GM18517 (cell line): ENCODE data around the gene CACNB3.
"Not testable (repeated sequence)": the region's sequence is repeated elsewhere in the genome, so short reads cannot be mapped to it uniquely, and the experiment has no call there.

Experiments used
- ATAC-seq: cut with Tn5 transposase; IDR thresholded peaks from one replicate; pipeline ENCODE4 v1.9.1; 2021; ENCODE audit warnings: mild to moderate bottlenecking, moderate library complexity; ENCODE audit not compliant: unreplicated experiment

The CACNB3 gene

GRCh38 chr12:48816143-48816854 lies 2.0 kb upstream of the CACNB3 start:
- no peak for ATAC-seq

GRCh38 chr12:48818831-48819590 lies 715 bp downstream of the CACNB3 start:
- ATAC-seq, result no peak

DNA sequence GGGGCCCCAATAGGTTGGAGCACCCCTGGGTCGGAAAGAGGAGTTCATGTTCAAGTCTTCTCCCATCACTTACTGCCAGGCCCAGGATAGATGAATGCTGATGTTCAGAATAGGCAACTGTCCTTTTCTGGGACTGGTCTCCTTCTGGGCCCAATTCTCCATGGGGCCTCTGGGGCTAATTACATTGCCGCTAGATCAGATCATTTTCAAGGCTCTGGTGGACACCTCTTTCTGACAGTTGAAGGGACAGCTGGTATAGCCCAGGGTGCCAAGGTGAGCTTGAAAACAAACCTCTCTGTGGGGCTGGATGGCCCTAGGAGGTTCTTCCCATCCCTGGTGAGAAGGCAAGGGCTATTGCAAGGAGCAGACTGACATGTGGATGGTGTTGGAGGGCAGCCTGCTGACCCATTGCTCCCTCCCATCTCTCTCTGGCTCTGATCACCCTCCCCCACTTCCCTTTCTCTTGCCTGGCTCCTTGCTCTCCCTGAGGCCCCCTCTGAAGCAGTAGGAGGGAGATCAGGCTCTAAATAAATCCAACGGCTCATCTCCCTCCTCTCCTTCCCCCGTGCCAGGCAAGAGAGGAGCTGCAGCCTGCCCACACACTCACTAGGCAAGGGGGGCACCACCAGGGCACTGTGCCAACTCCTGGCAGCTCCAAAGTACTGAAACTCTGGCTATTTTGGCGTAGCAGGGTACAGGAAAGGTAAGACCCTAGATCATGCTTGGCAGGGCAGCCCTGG lies 1.9 kb downstream of the CACNB3 start:
- no peak for ATAC-seq

DNA sequence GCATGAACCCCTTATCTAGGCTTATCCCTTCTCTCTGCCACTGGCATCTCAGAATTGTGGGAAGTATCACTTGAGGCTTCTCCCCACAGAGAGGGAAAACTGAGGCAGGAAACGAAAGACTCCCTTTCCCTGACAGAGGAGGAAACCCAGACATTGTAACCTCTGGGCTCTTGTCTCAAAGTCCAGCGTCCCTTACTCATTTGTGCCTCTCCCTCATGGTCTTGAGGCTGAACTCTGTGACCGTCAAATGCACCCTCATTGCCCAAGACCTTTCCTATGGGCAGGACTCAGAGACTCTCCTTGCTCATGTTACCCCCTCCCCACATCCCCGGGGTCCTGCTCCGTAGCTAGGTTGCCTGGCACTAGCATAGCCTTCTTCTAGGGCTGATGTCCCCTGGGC lies 3.8 kb downstream of the CACNB3 start:
- no peak for ATAC-seq

DNA sequence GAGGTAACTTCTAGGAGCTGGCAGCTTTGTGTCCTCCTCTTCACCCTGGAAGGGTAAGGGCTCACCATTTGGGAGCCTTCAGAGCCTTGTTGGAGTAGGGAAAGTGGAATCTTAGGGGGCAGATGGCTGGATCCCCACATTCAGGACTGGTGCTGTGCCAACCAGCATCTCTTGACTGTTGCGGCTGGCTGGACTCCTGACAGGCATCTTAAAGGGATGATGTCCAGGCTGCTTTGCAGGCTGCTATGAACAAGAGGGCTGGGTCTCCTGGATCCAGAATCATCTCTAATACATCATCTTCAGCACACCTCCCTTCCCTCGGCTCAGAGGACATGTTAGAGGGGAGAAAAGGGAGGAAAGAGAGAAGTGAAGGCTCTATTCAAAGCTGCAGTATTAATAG lies 4.4 kb downstream of the CACNB3 start:
- ATAC-seq, result no peak

GRCh38 chr12:48823281-48823680 lies 5.0 kb downstream of the CACNB3 start:
- ATAC-seq, result no peak

- no peak for ATAC-seq
Observed at GRCh38 chr12:48824112-48824511, 5.8 kb downstream of the CACNB3 start.

GRCh38 chr12:48824905-48825304 lies 6.6 kb downstream of the CACNB3 start:
- ATAC-seq, result no peak

DNA sequence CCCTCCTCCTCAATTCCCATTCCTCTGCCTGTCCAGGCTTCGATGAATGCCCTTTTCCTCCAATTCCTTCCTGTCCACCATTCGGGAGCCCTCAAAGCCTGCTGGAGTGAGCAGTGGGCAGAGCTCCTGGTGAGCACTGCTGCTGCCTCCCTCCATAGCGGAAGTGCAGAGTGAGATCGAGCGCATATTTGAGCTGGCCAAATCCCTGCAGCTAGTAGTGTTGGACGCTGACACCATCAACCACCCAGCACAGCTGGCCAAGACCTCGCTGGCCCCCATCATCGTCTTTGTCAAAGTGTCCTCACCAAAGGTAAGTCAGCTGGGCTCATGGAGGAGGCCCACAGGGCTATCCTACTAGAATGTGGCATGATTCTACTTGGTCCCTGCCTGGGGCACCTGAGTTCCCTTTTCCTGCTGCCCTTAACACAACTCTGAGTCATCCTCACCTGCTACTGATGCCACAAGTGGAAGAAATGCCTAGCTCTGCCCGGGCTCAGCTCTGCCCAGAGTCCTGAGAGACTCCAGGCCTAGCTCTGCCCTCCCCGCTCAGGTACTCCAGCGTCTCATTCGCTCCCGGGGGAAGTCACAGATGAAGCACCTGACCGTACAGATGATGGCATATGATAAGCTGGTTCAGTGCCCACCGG lies 8.0 kb downstream of the CACNB3 start:
- ATAC-seq, result no peak

- no peak for ATAC-seq
Observed at GRCh38 chr12:48827026-48827425, 8.7 kb downstream of the CACNB3 start.

DNA sequence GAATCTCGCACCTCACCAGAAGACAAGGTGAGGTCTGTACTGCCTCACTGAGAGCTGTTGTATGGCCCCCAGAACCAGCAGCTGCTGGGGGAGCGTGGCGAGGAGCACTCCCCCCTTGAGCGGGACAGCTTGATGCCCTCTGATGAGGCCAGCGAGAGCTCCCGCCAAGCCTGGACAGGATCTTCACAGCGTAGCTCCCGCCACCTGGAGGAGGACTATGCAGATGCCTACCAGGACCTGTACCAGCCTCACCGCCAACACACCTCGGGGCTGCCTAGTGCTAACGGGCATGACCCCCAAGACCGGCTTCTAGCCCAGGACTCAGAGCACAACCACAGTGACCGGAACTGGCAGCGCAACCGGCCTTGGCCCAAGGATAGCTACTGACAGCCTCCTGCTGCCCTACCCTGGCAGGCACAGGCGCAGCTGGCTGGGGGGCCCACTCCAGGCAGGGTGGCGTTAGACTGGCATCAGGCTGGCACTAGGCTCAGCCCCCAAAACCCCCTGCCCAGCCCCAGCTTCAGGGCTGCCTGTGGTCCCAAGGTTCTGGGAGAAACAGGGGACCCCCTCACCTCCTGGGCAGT lies 9.3 kb downstream of the CACNB3 start:
- no peak for ATAC-seq

- no peak for ATAC-seq
Observed at GRCh38 chr12:48828293-48828692, 10.0 kb downstream of the CACNB3 start.

GRCh38 chr12:48828841-48829575 lies 10.7 kb downstream of the CACNB3 start:
- no peak for ATAC-seq

GRCh38 chr12:48831257-48831656 lies 13.0 kb downstream of the CACNB3 start:
- ATAC-seq, result no peak

DNA sequence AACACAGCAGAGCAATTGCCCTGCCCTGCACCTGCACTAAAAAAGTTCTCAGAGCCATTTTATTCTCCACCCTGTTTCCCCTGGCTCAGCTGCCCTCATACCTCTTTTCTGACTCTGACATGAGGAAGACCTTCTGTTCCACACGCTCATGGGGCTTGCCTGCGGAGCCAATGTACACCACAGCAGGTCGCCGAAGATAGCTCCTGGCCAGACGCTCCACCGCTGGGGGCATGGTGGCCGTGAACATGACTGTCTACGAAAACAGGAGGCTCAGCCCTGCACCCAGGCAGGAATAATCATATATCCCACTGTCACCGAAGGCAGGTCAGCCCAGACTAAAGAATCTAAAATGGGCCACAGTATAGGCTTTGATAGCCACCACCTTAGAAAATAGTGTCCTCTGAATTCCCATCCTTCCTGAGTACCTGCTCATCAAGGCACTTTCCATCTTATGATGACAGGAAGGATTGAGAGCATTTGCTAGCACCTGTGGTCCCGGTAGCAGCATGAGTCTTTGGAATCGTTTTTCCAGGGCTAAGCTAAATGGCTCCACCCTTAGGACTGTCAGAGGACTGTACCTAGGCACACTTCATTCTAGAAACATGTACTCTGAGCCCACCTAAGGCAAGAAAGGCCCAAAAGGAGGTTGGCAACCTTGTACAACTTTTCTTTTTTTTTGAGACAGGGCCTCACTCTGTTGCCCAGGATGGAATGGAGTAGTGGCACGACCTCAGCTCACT lies 14.2 kb downstream of the CACNB3 start:
- no peak for ATAC-seq

DNA sequence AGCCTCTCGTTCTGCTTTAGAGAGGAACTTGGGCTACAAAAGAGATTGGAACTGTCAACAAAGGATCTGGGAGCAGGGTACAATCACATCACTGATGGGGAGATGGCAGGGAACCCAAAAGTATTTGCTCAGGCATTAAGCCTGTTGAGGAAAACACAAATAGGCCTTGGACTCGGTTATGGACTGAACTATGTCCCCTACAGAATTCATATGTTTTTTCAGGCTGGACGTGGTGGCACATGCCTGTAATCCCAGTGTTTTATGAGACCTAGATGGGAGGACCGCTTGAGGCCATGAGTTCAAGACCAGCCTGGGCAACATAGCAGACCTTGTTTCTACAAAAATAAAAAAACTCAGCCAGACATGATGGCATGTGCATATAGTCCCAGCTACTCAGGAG lies 19.8 kb downstream of the CACNB3 start:
- ATAC-seq, result no peak

DNA sequence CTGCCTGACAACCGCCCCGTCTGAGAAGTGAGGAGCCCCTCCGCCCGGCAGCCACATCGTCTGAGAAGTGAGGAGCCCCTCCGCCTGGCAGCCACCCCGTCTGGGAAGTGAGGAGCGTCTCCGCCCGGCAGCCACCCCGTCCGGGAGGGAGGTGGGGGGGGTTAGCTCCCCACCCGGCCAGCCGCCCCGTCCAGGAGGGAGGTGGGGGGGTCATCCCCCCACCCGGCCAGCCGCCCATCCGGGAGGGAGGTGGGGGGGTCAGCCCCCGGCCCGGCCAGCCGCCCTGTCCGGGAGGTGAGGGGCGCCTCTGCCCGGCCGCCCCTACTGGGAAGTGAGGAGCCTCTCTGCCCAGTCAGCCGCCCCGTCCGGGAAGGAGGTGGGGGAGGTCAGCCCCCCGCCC lies 23.7 kb downstream of the CACNB3 start:
- not testable (repeated sequence) for ATAC-seq

GRCh38 chr12:48851883-48852733 lies 33.8 kb downstream of the CACNB3 start, which contains the start of gene DDX23:
DDX23 (minus strand) TSS chr12:48852163; CDS start chr12:48845782, 6,381 bp downstream.
- ATAC-seq, result peak; percentile 87
